Measurements from ENCODE around the gene SELENOO.

The SELENOO gene

DNA sequence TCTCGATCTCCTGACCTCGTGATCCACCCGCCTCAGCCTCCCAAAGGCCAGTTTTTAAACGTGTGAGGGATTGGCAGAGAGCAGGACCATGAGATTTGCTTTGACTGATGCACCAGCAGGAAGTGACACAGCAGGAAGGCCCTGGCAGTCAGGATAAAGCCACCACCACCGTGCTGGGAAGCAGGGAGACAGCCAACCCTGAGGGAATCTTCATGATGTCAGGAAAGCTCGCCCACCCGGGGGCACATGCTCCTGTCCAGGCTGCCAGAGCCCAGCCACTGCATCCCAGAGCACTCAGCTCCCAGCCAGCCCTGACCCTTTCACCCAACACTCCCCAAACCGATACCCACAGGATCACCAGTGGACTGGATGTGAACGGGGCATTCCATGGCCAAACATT, 37.9 kb downstream of the SELENOO start:
- no peak for DNase-seq (ENCODE audit: low read depth)

DNA sequence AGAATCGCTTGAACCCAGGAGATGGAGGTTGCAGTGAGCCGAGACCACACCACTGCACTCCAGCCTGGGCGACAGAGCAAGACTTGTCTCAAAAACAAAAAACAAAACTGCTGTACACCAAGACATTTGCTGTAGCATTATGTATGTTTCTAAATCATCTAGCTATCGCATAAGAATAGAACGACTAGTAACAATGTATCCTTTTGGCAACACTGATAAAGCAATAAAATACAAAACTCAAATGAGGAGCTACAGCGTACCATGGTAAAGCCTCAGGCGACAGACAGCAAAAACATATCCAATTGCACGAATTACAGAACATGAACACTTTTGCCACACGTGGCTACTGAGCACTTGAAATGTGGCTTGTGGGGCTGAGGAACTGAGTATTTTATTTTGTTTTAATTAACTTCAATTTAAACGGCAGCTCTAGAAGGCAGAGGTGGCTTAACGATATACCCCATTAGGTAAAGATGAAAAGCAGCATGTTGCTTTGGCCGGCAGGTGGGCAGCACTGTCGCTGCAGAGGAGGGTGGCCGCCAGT, 41.7 kb downstream of the SELENOO start:
- DNase-seq (ENCODE audit: low read depth): no peak

- no peak for DNase-seq (ENCODE audit: low read depth)
Measured at GRCh38 chr22:50243685-50244419, 43.0 kb downstream of the SELENOO start.

DNA sequence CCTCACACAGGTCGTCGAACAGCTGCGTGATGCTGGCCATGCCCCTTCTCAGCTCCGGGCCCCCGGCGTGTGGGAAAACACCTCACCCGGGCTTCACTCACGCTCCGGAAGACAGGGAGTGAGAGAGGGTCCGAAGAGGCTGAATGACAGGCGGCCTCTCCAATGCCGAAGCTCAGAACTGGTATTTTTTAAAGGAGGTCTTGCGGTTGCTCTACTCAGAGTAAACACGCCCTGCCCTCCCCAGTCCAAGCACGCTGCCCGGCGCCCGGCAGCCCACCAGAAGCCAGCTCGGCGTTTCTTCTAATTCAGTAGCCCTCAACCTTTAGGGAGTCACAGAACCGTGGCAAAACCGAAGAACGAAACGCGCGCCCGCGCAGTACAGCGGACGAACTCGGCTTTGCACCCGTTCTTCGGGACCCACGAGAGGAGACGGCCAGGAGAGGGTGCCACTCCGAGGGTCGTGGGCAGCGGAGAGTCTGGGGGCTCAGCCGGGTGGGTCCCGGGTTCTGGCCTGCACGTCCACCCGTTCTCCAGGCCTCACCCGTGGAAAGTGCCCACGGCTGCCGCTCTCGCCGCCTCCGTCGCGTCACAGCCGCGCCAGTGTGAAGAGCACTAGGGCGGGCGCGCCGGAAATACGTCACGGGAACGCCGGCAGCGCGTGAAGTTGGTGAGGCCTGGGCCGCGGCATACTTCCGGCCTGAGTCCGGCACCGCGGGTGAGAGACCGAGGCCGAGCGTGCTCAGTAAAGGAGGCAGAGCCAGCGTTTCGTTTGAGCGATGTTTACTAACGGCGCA, 43.8 kb downstream of the SELENOO start, which contains the start of gene TUBGCP6:
TSS of gene TUBGCP6 (minus strand) at position 604 of the 794 bp plus-strand sequence. CDS start at position 40, 564 bp downstream.
- peak; percentile 89 for DNase-seq (ENCODE audit: low read depth)

- DNase-seq (ENCODE audit: low read depth): no peak
Measured at GRCh38 chr22:50245214-50246072, 44.6 kb downstream of the SELENOO start.

GRCh38 chr22:50246242-50247175, 45.7 kb downstream of the SELENOO start:
- no peak for DNase-seq (ENCODE audit: low read depth)

DNA sequence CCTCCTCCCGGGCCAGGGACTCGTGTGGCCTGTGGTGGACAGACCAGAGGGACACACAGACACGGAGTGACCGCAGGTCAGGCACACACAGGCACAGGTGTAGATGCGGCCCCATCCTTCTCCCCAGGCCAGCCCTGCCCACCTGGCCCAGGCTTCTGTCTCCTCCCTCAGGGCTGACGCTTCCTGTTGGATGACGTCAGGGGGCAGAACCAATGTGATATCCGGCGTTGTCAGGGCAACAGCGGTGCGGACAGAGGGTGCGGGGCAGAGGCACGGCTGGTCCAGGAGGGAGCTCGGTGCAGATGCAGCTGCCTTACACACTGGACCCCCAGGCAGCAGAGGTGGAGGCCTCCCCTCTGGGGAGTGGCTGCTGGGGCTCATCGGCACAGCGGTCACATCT, 46.9 kb downstream of the SELENOO start:
- no peak for DNase-seq (ENCODE audit: low read depth)

GRCh38 chr22:50248196-50249081, 47.6 kb downstream of the SELENOO start:
- DNase-seq (ENCODE audit: low read depth): no peak

DNA sequence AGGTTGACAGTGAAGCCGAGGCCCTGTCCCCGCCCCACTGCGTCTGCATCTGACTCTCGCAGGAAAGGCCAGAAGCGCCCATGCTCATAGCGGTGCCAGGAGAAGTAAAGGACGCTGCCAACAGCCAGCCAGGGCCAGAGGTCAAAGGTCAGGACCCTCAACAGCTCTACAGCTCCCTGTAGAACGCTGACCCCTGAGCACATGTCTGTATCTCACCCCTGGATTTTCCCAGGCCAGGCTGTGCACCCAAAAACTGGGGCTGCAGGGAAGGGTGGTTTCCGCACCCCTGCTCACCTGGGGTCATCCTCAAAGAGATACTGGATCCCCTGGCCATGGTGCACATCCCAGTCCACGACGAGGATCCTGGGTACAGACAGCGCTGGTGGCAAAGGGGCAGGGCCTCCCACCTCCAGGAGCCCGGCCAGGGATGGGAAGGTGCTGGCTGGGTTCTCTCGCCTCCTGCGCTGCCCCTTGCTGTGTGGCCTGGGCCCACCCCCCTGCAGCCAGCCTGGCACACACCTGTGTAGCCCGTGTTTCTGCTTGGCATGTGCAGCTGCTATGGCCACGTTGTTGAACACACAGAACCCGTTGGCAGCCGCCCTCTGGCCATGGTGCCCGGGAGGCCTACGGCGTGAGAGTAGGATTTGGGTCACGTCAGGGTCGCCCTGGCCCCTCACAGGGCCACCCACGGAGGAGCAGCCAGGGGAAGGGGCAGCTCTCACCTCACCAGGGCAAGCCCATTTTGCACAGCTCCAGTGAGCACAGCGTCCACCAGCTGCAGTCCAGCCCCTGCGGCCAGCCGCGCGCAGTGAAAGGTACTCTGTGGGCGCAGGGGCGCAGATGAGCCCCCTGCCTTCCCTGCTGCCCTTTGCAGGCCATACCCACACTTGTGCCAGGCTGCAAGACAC, 48.8 kb downstream of the SELENOO start:
- no peak for DNase-seq (ENCODE audit: low read depth)

- no peak for DNase-seq (ENCODE audit: low read depth)
Measured at GRCh38 chr22:50250249-50250554, 49.4 kb downstream of the SELENOO start.

- peak; percentile 74 for DNase-seq (ENCODE audit: low read depth)
Measured at GRCh38 chr22:50250555-50251476, 50.0 kb downstream of the SELENOO start, which contains the start of gene HDAC10. Gene HDAC10, minus strand, starts transcription at chr22:50251265. Its CDS starts 233 bp downstream, at chr22:50251032.

DNA sequence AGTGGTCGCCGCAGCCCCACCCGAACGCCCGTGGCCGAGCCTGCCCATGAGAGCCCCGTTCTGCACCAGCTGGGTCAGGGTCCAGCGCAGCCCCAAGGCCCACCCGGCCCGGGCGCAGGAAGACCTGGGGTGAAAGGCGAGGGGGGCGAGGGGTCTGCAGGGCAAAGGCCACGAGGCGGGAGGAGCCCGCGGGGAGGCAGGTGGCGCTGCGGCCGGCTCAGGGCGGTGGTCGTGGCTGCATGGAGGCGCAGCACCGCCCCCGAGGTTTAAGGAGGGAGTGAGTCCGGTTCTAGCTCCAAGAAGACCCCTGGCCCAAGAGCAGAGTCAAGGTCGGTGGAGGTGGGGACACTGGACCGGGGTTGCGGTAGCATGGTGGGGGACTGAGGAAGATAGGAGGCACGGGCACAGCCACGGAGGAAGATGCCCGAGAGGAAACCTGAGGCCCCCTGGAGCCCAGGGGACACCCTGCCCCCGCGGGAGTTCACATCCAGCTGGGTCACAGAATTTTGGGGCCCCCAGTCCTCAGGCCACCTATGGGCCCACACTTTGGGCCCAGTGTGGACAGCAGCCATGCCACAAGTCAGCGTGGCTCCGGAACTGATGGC, 50.8 kb downstream of the SELENOO start:
- no peak for DNase-seq (ENCODE audit: low read depth)

- peak; percentile 56 for DNase-seq (ENCODE audit: low read depth)
Measured at GRCh38 chr22:50252082-50253045, 51.6 kb downstream of the SELENOO start.

DNA sequence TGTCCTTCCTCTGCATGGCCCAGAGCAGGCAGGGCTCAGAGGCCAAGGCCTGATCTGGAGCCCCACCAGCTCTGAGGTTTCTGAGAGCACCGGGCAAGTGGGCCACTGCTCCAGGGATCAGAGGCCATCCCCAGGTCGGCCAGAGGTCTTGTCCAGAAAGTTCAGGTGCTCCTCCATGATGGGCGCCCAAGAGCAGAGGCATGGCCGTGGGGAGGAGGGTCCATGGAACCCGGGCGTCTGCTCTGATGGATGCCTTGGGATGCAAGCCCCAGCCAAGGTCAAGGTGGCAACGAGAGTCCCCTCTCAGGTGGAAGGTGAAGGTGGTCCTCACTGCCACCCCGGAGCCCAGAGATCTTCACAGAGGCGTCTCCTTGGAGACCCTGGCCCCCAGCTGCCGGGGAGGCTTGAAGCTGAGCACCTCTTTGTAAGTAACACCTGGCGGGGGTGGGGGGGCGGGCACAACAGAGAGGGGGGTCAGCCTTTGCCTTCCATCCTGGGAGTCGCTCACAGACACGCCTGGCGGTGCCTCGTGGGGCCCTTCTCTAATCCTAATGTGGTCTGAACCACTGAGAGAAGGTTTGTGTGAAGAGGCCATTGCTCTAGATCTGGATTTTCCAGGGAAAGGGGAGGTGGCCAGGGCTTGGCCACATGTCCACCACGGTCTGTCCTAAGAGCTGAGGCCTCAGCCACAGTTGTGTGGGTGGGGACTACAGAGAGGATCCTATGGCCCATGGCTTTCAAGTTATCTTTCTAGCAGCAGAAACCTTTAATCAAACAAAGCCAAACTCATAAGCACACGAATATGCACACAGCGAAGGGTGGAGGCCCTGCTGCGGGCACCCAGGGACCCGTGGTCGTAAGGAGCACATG, 52.5 kb downstream of the SELENOO start:
- no peak for DNase-seq (ENCODE audit: low read depth)

- no peak for DNase-seq (ENCODE audit: low read depth)
Measured at GRCh38 chr22:50253941-50254340, 53.1 kb downstream of the SELENOO start.
